SK-N-SH (cell line): Measurements from ENCODE around the gene EXOC7. TPM values are rescaled to one million over a fixed set of nuclear protein-coding genes. Genes with fewer than 3 reads are reported as not detected.

ENCODE experiments used
- CTCF ChIA-PET: fragments of 300-600, 350-600 bp; formaldehyde crosslinking; extraction: SDS; loops from one replicate; lab custom pipeline; 2021; lab: Yijun Ruan, JAX
- POLR2A ChIA-PET: fragments of 350-600 bp; sonication (Branson Sonifier 250); formaldehyde crosslinking; extraction: SDS; loops from one replicate; lab custom pipeline; 2020; ENCODE audit warnings: antibody characterized with exemption, inconsistent platforms; lab: Yijun Ruan, JAX
- DNase-seq: peaks from one replicate; pipeline ENCODE4 v3.0.0; 2012
- H2AFZ ChIP-seq: fragments of 200-600 bp; sonication (generic); 2 replicates; pipeline ENCODE4 v1.8.1; 2016; ENCODE audit warnings: antibody characterized with exemption, mild to moderate bottlenecking, low read depth
- H3F3A ChIP-seq: fragments of 200-600 bp; sonication (generic); replicated peaks from 2 replicates; pipeline ENCODE3; 2016; ENCODE audit warnings: antibody characterized with exemption, mild to moderate bottlenecking; ENCODE audit not compliant: insufficient read depth
- H3K27ac ChIP-seq, 2 experiments: fragments of 200-500 bp in 1 of 2; fragments of 200-600 bp in 1 of 2; sonication (Bioruptor generic) in 1 of 2; sonication (generic), shearing (Covaris generic) in 1 of 2; 2 replicates each; pipeline versions ENCODE4 v1.5.1 to v1.6.1; 2014 to 2016; ENCODE audit warnings: low read depth in 2 of 2, inconsistent platforms in 1 of 2, low read length in 1 of 2, mild to moderate bottlenecking in 1 of 2, mixed read lengths in 1 of 2
- H3K27me3 ChIP-seq: fragments of 200-600 bp; sonication (generic), shearing (Covaris generic); 2 replicates; pipeline ENCODE4 v1.6.1; 2016; ENCODE audit warnings: mixed run types; ENCODE audit not compliant: insufficient read depth
- H3K36me3 ChIP-seq, 2 experiments: fragments of 200-500 bp in 1 of 2; fragments of 200-600 bp in 1 of 2; sonication (Bioruptor generic) in 1 of 2; sonication (generic) in 1 of 2; replicated peaks in 1 of 2; 2 replicates each; pipeline versions ENCODE3 to v1.5.1; 2014 to 2016; ENCODE audit warnings: low read length in 1 of 2, mild to moderate bottlenecking in 1 of 2; ENCODE audit not compliant: insufficient read depth in 2 of 2, control insufficient read depth in 1 of 2
- H3K4me1 ChIP-seq, 2 experiments: fragments of 200-500 bp in 1 of 2; fragments of 200-600 bp in 1 of 2; sonication (Bioruptor generic) in 1 of 2; sonication (generic), shearing (Covaris generic) in 1 of 2; 2 replicates each; pipeline versions ENCODE4 v1.5.1 to v1.6.1; 2014 to 2016; ENCODE audit warnings: low read depth in 1 of 2, low read length in 1 of 2, mixed run types in 1 of 2; ENCODE audit not compliant: insufficient read depth in 2 of 2, control insufficient read depth in 1 of 2
- H3K4me2 ChIP-seq: fragments of 200-600 bp; sonication (generic), shearing (Covaris generic); 2 replicates; pipeline ENCODE4 v1.6.1; 2017; ENCODE audit warnings: mixed run types
- H3K4me3 ChIP-seq, 2 experiments: fragments of 200-500 bp in 1 of 2; fragments of 200-600 bp in 1 of 2; sonication (Bioruptor generic) in 1 of 2; sonication (generic), shearing (Covaris generic) in 1 of 2; 2 replicates each; pipeline versions ENCODE4 v1.5.1 to v1.8.1; 2014 to 2016; ENCODE audit warnings: low read depth in 2 of 2, inconsistent platforms in 1 of 2, low read length in 1 of 2, mild to moderate bottlenecking in 1 of 2, mixed read lengths in 1 of 2, moderate library complexity in 1 of 2
- H3K79me2 ChIP-seq: fragments of 200-600 bp; sonication (generic); 2 replicates; pipeline ENCODE4 v1.8.1; 2017; ENCODE audit warnings: mild to moderate bottlenecking; ENCODE audit not compliant: insufficient read depth
- H3K9ac ChIP-seq: fragments of 200-600 bp; sonication (generic); 2 replicates; pipeline ENCODE4 v1.6.1; 2017; ENCODE audit warnings: mixed run types
- H3K9me2 ChIP-seq: fragments of 200-600 bp; sonication (generic); 2 replicates; pipeline ENCODE4 v1.6.1; 2017; ENCODE audit warnings: mixed run types
- H3K9me3 ChIP-seq: fragments of 200-600 bp; sonication (generic); 2 replicates; pipeline ENCODE4 v1.6.1; 2017; ENCODE audit warnings: mixed run types, mild to moderate bottlenecking, moderate library complexity
- H4K20me1 ChIP-seq: fragments of 200-600 bp; sonication (generic); 2 replicates; pipeline ENCODE4 v1.6.1; 2017; ENCODE audit warnings: mild to moderate bottlenecking, mixed run types; ENCODE audit not compliant: insufficient read depth
- EP300 ChIP-seq, 2 experiments: IDR thresholded peaks; 2 replicates each; pipeline versions ENCODE4 v1.4.0 to v1.6.1; 2012; ENCODE audit warnings: borderline replicate concordance in 1 of 2, low read depth in 1 of 2, low read length in 1 of 2
- FOXM1 ChIP-seq: IDR thresholded peaks from 2 replicates; pipeline ENCODE4 v1.4.0; 2012; ENCODE audit warnings: low read depth, mild to moderate bottlenecking
- GATA2 ChIP-seq: sonication (generic); formaldehyde crosslinking; IDR thresholded peaks from 2 replicates; pipeline ENCODE4 v1.5.0; 2020; ENCODE audit warnings: mild to moderate bottlenecking, missing genetic modification reagents
- MEF2A ChIP-seq: IDR thresholded peaks from 2 replicates; pipeline ENCODE4 v1.4.0; 2012; ENCODE audit warnings: low read depth, borderline replicate concordance
- MXI1 ChIP-seq: IDR thresholded peaks from 2 replicates; pipeline ENCODE4 v1.6.1; 2012; ENCODE audit warnings: mild to moderate bottlenecking, low read depth, low read length, improper control_type of control experiment
- NFIC ChIP-seq: IDR thresholded peaks from 2 replicates; pipeline ENCODE4 v1.4.0; 2012; ENCODE audit warnings: borderline replicate concordance
- NRF1 ChIP-seq: IDR thresholded peaks from 2 replicates; pipeline ENCODE4 v1.6.1; 2012; ENCODE audit warnings: low read depth, mild to moderate bottlenecking, low read length
- RAD21 ChIP-seq: IDR thresholded peaks from 2 replicates; pipeline ENCODE4 v1.6.1; 2012; ENCODE audit warnings: mild to moderate bottlenecking, low read length
- RCOR1 ChIP-seq: fragments of 150-350 bp; IDR thresholded peaks from 2 replicates; pipeline ENCODE4 v1.6.1; 2017; ENCODE audit warnings: antibody characterized with exemption, low read length
- SIN3A ChIP-seq: IDR thresholded peaks from 2 replicates; pipeline ENCODE4 v1.6.1; 2012; ENCODE audit warnings: low read depth, mild to moderate bottlenecking, low read length, moderate library complexity, borderline replicate concordance
- TAF1 ChIP-seq: IDR thresholded peaks from 2 replicates; pipeline ENCODE4 v1.6.1; 2012; ENCODE audit warnings: low read depth, mild to moderate bottlenecking, low read length, moderate library complexity, borderline replicate concordance
- YY1 ChIP-seq: IDR thresholded peaks from 2 replicates; pipeline ENCODE4 v1.4.0; 2012; ENCODE audit warnings: low read depth, mild to moderate bottlenecking
- WGBS: methylation state at CpG from one replicate; pipeline ENCODE4 v1.1.6; 2017; ENCODE audit warnings: low lambda C conversion rate; 5-methylcytosine and 5-hydroxymethylcytosine counted together
- polyA plus RNA-seq, 3 experiments: library from polyadenylated mRNA; depleted of rRNA; stranded (reverse); fragments of >200 nt; gene quantifications; 2 replicates each; pipeline ENCODE4 v1.2.3, GENCODE V29; 2012
- TF ChIP-seq, protein P1 (sequence below): fragments of 200-600 bp; sonication (generic); IDR thresholded peaks from 2 replicates; pipeline ENCODE4 v1.6.1; 2017; ENCODE audit warnings: antibody characterized with exemption, mild to moderate bottlenecking, moderate library complexity
- TF ChIP-seq, protein P2 (sequence below): IDR thresholded peaks from 2 replicates; pipeline ENCODE4; 2012
- TF ChIP-seq, protein P3 (sequence below): fragments of 150-350 bp; IDR thresholded peaks from 2 replicates; pipeline ENCODE4 v1.6.1; 2017; ENCODE audit warnings: antibody characterized with exemption, low read length, low read depth, borderline replicate concordance

EXOC7 gene
- polyA plus RNA-seq, 1 of the 3 experiments (the other 2 are of a cell fraction): 129 TPM

DNA sequence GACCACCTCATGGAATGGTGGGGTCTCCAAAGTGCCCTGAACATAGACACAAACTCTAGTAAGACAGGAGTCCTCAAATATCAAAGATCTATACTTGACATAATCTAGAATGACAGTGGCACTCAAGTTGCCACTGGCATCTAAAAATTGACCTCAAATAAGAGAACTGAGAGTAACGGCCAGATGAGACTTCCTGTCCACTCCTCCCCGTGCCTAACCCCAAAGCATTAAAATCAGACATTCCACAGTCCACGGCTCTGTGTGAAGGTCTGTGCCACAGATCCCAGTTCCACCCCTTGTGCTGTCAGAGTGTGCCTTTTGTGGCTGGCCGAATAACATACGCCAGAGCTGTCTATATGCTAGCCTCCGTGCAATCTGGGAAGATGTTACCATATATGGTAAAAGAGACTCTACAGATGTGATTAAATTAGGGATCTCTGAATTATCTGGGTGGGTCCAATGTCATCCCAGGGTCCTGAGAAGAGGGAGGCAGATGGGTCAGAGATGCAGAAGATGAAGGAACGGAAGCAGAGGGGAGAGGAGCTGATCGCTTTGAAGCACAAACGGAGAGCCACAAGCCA, 55.5 kb downstream of the EXOC7 start:
- Histone ChIP-seq H3K79me2 (peaks cover 11% of the 10 kb centered on the region; the same call in 1 of the 2 replicates), H3K4me2 (no peak overlapping the region), H3K4me1 (no peaks in the 10 kb centered on the region), H3K27ac (peak overlapping the region in 1 of 2 experiments; percentile 42; a peak in 2 of 4 replicates), H3K9me3 (no peaks in the 10 kb centered on the region), H3K9me2 (no peaks in the 10 kb centered on the region), H2AFZ (no peak overlapping the region), H4K20me1 (no peaks in the 10 kb centered on the region), H3F3A (peaks cover 13% of the 10 kb centered on the region), H3K36me3 (peaks cover 74 to 85% of the 10 kb centered on the region in 2 experiments), H3K4me3 (no peak overlapping the region), H3K9ac (no peak overlapping the region), H3K27me3 (no peaks in the 10 kb centered on the region)
- TF ChIP-seq SIN3A (no peak), RCOR1 (no peak), EP300 (IDR thresholded peaks at IDR 0.05; ENCODE audit: borderline replicate concordance in 1 of 2, low read depth in 1 of 2, low read length in 1 of 2) (no peak), RAD21 (no peak), YY1 (no peak), GATA2 (no peak), MEF2A (no peak), FOXM1 (no peak), MXI1 (no peak), NRF1 (no peak), NFIC (no peak), TAF1 (no peak)
- TF ChIP-seq, protein P1, sequence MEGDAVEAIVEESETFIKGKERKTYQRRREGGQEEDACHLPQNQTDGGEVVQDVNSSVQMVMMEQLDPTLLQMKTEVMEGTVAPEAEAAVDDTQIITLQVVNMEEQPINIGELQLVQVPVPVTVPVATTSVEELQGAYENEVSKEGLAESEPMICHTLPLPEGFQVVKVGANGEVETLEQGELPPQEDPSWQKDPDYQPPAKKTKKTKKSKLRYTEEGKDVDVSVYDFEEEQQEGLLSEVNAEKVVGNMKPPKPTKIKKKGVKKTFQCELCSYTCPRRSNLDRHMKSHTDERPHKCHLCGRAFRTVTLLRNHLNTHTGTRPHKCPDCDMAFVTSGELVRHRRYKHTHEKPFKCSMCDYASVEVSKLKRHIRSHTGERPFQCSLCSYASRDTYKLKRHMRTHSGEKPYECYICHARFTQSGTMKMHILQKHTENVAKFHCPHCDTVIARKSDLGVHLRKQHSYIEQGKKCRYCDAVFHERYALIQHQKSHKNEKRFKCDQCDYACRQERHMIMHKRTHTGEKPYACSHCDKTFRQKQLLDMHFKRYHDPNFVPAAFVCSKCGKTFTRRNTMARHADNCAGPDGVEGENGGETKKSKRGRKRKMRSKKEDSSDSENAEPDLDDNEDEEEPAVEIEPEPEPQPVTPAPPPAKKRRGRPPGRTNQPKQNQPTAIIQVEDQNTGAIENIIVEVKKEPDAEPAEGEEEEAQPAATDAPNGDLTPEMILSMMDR: no peak
- TF ChIP-seq, protein P2, sequence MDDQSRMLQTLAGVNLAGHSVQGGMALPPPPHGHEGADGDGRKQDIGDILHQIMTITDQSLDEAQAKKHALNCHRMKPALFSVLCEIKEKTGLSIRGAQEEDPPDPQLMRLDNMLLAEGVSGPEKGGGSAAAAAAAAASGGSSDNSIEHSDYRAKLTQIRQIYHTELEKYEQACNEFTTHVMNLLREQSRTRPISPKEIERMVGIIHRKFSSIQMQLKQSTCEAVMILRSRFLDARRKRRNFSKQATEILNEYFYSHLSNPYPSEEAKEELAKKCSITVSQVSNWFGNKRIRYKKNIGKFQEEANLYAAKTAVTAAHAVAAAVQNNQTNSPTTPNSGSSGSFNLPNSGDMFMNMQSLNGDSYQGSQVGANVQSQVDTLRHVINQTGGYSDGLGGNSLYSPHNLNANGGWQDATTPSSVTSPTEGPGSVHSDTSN: no peak
- TF ChIP-seq, protein P3, sequence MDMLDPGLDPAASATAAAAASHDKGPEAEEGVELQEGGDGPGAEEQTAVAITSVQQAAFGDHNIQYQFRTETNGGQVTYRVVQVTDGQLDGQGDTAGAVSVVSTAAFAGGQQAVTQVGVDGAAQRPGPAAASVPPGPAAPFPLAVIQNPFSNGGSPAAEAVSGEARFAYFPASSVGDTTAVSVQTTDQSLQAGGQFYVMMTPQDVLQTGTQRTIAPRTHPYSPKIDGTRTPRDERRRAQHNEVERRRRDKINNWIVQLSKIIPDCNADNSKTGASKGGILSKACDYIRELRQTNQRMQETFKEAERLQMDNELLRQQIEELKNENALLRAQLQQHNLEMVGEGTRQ: no peak
- POLR2A ChIA-PET: no interaction called here
- WGBS: 88% methylated on average over 9 of the region's 9 CpGs
- CTCF ChIA-PET: interaction anchor here (0.8 to 2.4 kb wide), 2 partner anchors 10 to 11 kb away, joined by 3 to 6 read pairs; no protein-coding TSS in a partner anchor
- no peak for DNase-seq
